C4-2B (cell line): Measurements from ENCODE around the gene LMO4.

ENCODE experiments used
- ZFX ChIP-seq: fragments of 450-650 bp; IDR thresholded peaks from 2 replicates; pipeline ENCODE4 v1.6.1; 2017
- TF ChIP-seq, protein P1 (sequence below): fragments of 450-650 bp; conservative IDR thresholded peaks from 2 replicates; pipeline ENCODE4 v1.5.1; 2017; ENCODE audit warnings: mild to moderate bottlenecking

DNA sequence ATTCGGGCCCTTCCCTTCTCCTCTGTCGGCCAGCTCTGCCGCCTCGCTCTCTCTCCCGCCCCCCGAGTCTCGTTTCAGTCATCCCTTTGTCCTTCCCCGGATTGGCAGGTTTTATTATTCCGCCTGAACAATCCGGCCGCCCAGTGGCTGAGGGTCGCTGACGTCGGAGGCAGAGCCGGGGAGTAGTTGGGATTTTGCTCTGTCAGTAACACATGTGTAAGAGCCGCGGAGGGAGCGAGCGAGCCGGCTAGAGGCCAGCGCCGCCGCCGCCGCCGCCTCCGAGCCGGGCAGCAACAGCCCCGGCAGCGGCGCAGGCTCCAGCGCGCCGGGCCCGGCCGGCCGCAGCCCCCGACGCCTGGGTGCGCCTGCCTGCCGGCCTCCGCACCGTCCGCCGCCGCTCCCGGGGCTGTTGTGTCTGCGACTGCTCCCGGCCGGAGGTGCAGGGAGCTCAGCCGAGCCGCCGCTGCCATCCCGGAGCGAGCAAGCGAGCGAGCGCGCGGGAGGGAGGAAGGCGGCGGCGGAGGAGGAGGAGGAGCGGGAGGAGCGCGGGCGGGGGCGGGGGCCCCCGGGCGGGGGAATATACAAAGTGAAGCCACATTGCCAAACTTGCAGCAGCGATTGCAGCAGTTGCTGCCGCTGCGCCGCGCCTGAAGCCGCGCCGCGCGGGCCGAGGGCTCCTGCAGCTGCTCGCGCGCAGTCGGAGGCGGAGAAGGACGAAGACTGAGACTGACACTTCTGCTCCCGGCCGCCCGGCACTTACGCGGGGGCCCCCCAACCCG is at the start of gene LMO4:
- TF ChIP-seq, protein P1, sequence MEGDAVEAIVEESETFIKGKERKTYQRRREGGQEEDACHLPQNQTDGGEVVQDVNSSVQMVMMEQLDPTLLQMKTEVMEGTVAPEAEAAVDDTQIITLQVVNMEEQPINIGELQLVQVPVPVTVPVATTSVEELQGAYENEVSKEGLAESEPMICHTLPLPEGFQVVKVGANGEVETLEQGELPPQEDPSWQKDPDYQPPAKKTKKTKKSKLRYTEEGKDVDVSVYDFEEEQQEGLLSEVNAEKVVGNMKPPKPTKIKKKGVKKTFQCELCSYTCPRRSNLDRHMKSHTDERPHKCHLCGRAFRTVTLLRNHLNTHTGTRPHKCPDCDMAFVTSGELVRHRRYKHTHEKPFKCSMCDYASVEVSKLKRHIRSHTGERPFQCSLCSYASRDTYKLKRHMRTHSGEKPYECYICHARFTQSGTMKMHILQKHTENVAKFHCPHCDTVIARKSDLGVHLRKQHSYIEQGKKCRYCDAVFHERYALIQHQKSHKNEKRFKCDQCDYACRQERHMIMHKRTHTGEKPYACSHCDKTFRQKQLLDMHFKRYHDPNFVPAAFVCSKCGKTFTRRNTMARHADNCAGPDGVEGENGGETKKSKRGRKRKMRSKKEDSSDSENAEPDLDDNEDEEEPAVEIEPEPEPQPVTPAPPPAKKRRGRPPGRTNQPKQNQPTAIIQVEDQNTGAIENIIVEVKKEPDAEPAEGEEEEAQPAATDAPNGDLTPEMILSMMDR: no peak
- TF ChIP-seq ZFX: peak; percentile 58
